NK-92 (cell line): Measurements from ENCODE around the gene WASHC2C.
"Not testable (repeated sequence)": the region's sequence is repeated elsewhere in the genome, so short reads cannot be mapped to it uniquely, and the experiment has no call there.

Source experiments
- DNase-seq: peaks from one replicate; lab custom pipeline; 2025; ENCODE audit not compliant: unreplicated experiment; lab: John Stamatoyannopoulos, UW

WASHC2C gene

DNA sequence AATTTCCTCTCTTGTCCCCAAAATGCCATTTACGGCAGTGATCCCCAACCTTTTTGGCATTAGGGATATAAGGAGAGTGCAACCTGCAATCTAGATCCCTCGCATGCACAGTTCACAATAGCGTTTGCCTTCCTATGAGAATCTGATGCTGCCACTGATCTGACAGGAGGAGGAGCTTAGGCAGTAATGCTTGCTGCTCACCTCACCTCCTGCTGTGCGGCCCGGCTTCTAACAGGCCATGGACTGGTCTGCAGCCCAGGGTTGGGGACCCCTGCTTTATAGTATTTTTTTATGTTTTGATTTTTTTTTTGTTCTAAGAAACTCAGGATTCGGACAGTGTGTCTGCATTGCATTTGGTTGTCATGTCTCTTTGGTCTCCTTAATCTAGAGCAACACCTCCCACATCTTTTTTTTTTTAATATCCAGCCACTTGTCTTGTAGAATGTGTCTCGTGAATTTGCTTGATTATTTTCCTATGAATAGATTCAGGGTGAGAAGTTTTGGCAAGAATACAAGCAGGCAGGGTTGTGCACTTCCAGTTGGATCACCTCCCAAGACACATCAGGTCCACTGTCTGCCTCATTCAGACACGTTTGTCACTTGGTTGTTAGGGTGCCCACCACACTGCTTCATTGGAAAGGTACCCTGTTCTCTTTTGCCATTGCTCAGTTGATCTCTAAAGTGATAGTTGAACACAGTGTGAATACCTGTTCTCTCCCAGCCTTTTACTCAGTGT is 30.8 kb downstream of the WASHC2C start:
- not testable (repeated sequence) for DNase-seq

DNA sequence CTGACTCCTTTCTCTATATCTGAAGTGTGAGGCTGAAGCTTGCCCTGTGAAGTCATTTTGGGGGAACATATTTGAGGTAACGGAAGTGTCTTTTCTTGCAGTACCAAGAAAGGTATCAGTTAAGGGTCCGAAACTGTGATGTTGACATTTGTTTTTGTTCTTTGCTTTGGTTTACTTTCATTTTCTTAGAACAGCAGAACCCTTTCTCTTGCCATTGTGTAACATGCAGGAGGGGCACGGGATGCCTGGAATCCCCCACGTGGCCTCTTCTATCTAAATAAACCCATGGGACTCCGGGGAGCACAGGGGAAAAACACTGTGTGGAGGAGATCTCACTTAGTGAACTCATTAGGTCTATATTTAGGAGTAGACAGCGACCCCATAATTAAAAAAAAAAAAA is 34.6 kb downstream of the WASHC2C start:
- DNase-seq: not testable (repeated sequence)

DNA sequence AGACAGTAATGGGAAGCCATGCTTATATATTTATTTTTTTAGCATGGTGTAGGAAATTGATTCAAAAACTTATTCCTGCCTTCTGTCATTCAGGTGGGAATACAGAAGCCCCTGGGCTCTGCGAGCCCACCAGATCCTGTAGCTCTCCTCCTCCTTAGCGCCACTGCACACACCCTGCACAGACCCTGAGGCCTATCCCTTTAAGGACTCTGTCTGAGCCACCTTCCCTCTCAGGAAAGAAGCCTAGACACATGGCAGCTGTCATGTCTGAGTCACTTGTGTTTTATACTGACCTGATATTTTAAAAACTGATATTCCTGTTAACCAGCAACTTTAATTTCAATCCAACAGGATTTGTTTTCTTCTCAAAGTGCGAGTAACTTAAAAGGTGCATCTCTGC is 36.0 kb downstream of the WASHC2C start:
- DNase-seq: not testable (repeated sequence)

DNA sequence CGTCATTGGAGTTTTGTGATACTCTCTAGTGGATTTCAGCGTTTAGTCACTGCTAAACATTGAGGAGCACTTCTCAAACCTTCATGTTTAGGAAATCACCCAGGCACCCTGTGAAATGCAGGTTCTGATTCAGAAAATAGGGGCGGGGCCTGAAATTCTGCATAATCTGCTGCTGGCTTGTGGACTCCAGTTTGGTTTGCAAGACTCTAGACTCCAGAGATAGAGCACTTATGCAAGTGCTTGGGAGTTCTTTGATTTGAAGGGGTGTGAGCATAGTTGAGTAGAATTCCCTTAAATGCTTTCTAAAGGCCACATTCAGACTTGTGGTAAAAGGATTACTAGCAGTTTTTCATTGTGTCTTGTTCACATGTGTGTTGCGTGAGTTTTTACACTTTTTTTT is 41.3 kb downstream of the WASHC2C start:
- not testable (repeated sequence) for DNase-seq

DNA sequence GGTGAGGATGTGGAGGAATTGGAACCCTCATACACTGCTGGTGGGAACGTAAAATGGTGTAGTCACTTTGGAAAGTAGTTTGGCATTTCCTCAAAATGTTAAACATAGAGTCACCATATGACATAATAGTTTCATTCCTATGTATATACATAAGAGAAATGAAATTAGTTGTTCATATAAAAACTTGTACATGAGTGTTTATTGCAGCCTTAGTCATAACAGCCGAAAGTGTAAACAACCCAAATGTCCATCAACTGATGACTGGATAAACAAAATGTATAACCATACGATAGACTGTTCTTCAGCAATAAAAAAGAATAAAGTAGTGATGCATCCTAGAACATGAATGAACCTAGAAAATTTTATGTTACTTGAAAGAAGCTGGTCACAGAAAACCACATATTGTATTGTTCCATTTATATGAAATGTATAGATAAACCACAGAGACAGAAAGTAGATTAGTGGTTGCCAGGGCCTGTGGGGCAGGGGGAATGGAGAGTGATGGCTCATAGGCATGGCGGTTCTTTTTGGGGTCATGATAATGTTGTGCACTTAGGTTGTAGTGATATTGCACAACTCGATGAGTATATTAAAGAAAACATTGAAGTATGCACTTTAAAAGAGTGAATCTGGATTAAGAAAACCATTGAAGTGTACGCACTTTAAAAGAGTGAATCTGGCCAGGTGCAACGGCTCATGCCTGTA is 44.8 kb downstream of the WASHC2C start:
- DNase-seq: not testable (repeated sequence)

DNA sequence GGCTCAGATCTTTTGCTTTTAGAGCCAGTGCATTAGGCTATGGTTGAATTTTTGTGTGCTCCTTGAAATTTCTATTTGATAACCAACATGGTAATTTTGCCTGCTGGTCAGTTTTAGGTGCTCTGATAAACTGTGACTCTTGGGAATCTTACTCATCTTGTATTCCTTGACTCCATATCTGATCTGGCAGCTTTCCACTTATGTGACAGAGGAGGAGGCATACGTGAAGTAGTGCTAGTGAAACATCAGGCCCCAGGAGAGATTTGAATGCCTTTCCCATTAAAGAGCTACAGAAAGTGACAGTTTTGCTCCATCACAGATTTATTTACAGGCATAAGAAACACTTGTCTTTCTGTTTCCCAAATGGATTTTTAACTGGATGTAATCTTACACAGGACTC is 59.2 kb downstream of the WASHC2C start:
- DNase-seq: not testable (repeated sequence)

DNA sequence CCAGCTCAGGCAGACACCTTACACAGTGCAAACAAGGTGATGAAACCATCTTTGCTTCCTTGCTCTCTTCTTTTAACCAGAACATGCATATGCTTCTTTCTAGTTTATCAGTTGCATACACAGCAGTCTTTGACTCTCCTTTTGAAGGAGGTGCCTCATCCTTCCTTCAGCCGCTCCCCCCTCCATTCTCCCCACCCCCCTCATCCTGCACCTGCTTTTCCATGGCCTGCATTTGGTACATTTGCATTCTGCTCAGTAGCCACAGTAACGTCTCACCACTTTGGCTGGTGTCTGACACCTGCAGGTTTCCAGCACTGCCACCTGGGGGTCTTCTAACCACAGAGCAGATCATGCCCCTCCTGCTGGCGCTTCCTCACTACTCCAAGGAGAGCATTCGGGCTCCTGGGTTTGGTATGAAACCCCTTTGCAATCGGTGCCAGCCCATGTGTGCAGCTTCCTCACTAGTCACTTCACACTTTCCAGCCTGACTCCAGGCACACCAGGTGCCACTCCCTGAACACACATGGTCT is 60.2 kb downstream of the WASHC2C start:
- not testable (repeated sequence) for DNase-seq

DNA sequence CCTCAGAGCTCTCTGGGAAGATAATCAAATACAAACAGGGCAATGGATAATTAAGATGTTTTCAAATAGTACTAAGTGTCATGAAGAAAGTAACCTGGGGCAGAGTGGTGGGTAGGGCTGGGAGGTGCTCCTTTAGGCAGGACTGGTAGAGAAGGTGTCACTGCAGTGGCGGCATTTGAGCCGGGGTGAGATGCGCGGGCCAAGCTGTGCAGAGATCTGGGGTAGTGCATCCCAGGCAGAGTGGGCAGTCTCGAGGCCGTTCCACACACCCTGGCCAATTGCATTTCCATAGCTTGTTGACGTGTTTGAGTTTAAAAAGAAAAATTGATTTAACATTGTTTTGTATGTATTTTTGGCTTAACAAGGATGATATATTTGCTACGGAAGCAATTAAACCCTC is 62.9 kb downstream of the WASHC2C start:
- not testable (repeated sequence) for DNase-seq

DNA sequence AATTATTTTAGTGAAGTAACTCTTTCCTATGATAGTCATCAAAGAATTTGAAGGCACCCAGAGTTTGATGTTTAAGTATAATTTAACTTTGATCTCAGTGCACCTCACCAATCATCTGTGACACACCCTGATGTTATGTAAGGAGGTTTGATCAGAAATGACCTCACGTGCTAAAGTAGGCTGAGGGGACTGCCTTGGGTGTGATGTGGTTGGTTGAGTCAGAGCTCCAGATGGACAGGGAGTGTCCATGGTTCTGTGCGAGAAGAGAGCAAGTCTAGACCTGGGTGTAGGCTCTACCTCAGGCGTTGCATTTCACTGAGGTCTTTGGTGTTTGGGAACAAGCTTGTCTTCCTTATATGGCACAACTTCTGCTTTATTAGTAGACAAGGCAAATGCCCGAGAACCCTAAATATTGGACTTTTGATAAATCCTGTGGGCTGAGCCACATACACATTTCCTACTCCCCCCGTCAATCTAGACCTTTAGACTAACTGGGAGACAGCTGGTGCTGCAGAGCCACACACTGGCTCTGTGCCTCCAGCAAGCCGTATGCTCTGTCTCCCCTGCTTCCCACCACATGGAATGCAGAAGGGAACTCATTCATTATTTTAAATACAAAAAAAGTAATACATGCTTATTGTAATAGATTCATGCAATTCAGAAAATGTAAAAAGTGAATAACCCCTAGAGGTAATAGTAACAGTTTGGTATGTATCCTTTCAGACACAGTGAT is 63.8 kb downstream of the WASHC2C start:
- DNase-seq: not testable (repeated sequence)

DNA sequence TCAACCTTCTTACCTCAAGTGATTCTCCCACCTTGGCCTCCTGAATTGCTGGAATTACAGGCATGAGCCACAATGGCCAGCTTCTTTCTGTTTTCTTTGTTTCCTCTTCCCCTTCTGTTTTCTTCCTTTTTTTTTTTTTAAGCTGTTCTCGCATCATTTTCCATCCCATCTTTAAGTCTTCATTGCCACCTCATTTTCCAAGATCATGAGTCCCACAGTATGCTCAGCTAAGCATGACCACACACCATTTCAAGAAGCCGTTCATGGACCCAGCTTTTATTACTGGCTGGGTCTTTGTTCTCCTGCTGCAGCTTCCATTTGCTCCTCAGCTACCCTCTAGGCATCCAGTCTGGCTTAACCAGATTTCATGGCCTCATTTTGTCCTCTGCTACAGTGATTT is 67.7 kb downstream of the WASHC2C start:
- not testable (repeated sequence) for DNase-seq

DNA sequence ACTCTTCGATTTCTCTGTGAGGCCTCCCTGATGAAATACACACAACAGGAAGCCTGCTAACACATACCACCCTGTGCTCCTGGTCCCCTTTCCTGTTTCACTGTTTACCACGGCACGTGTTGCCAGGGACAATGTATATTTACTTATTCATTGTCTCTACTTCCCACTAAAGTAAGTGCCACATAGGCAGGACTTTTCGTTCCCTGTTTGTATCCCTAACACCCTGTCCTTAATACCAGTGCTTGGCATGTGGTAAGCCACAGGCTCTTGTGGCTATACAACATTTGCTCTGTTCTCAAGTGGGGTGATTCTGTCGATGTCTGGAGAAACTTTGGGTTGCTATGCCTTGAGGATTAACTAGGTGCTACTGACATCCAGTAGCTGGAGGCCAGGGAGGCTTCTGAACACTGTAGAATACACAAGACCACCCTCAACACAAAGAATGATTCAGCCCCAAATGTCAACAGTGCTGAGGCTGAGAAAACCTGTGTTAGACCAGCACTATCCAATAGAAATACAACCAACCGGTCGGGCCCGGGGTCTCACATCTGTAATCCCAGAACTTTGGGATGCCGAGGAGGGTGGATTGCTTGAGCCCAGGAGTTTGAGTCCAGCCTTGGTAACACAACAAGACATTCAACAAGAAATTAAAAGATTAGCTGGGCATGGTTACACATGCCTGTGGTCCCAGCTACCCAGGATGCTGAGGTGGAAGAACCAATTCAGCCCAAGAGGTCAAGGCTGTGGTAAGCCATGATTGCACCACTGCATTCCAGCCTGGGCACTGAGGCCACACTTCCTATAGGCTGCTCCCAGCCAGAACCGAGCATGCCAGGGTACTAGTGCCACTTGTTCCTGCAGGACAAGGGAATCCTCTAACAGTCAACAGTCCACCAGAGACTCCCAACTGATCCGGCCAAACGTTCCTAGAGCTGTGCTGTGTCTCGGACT is 76.3 kb downstream of the WASHC2C start:
- not testable (repeated sequence) for DNase-seq

DNA sequence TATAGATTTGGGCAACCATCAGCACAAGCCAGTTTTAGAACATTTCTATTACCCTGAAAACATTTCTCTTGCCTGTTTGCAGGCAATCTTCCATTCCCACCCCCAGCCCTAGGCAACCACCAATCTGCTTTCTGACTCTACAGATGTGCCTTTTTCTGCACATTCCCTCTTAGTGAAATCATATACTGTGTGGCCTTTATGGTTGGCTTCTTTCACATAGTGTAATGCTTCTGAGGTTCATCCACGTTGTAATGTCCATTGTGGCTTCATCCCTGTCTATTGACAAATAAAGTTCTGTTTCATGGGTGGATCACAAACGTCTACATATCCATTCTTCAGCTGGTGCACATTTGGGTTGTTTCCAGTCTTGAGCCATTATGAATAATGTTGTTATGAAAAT is 77.9 kb downstream of the WASHC2C start:
- not testable (repeated sequence) for DNase-seq

DNA sequence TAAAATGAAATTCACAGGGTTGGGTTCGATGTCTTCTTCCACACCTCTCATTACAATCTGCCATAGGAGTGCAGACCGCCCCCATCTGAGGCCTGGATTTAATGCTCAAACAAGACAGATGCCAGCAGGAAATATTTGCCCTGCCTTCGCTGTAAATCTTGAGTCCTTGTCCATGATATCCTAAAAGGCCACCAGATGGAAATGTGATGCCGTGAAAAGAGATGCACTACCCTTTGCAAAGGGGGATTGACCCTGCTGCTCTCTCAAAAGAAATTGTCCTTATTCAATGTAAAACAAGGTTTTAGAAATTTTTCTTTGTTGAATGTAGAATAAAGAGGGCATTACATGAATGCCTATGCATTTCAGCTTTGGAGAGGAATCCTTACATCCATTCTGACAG is 82.8 kb downstream of the WASHC2C start:
- DNase-seq: no peak

DNA sequence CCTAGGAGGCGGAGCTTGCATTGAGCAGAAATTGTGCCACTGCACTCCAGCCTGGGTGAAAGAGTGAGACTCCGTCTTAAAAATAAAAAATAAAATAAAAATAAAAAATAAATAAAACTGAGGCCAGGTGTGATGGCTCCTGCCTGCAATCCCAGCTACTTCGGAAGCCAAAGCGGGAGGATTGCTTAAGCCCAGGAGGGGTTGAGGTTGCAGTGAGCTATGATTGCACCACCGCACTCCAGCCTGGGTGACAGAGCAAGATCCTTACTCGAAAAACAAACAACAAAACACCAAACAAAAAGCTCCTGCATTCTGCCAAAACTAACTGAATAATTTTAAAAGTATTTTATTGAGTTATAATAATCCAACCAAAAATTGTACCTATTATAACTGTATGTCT is 84.0 kb downstream of the WASHC2C start:
- no peak for DNase-seq

DNA sequence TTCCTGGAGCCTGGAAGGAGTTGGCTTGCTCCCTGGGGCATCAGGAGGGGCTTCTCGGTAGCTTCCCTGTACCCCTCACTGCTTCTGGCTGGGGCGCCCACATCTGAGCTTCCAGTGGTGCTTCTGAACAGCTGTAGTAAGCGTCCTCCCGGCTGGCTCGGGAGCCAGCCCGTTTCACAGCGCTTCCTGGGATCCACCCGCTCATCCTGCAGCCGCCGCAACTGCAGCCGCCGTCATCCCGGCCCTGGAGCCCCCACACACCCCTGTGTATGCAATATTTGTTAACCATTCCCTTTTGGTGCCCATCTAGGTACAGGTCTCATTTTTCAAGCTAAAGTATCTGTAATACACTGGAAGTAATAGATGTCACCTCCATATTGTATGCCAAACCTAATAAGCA is 85.9 kb downstream of the WASHC2C start:
- DNase-seq: not testable (repeated sequence)

DNA sequence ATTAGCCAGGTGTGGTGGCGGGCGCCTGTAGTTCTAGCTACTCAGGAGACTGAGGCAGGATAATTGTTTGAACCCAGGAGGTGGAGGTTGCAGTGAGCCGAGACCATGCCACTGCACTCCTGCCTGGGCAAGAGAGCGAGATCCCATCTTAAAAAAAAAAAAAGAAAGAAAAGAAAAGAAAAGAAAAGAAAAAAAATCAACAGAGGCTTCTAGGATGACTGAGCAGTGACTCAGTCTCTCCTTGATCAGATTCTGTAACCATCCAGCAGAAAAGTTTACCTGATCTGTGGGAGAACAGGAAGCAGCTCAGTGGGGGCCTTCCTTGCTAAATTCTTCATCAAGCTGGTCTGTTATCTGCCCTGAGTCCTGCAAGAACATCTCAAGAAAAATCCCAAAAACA is 87.1 kb downstream of the WASHC2C start:
- not testable (repeated sequence) for DNase-seq

DNA sequence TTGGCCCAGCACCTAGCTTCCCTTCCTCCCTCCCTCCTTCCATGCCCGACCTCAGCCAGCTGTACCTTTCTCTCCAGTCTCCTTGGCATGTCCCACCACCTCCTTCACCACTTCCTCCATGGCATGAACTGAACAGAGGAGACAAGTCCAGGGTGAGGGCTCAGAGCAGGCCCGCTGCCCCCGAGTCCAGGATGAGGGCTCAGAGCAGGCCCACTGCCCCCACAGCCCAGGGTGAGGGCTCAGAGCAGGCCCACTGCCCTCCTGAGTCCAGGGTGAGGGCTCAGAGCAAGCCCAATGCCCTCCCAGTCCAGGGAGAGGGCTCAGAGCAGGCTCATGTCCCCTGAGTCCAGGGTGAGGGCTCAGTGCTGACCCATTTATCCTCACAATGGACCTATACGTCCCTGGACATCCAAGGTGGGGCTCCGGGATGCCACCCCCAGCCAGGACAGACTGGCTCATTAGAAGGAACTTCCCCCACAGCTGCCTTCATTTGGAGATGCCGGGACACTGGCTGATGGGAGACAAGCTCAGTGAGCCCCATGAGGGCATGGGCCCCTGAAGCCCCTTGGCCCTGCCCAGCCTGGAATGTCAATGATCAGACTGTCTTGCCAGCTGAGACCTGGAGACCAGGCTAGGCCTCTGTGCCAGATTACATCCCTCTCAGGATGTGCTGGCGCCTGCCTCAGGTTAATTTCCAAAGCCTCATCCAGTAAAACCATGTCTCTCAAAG is 90.2 kb downstream of the WASHC2C start:
- no peak for DNase-seq

DNA sequence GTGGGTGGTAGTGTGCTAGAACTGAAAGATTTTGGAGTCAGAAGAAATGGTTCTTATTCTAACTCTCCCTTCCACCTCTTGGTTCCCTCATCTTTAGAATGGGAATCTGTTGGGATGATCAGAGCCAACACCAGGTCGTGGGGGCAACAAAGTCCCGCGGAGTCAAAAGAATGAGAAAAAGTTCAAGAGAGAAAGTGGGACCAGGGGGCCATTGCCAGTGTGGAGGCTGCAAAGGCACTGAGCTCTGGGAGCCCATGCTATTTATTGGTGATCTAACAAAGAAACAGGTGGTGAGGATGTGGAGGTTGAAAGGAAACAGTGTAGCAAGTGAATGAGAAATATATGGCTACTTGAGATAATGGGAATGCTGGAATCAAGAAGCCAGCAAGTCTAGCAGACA is 90.8 kb downstream of the WASHC2C start:
- DNase-seq: no peak

DNA sequence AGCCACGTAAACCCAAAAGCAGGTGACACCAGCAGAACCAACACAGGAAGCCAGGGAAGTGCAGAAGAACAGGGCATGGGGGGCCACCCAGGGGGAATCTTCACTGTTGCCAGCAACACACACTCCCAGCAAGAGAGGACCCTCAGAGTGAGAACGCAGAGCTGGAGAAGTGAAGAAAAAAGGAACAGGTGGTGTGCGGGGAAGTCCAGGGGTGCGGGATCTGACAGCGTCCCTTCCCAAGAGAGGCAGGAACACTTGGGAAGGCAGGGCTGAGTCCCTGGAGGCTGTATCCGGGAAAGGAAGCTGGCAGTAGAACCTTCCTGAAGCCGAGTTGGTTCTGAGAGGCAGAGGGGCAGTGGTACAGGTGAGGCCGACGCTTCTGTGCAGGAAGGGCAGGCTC is 92.5 kb downstream of the WASHC2C start:
- DNase-seq: no peak
